Measurements from ENCODE around the gene FLT3.
"Not testable (repeated sequence)": the region's sequence is repeated elsewhere in the genome, so short reads cannot be mapped to it uniquely, and the experiment has no call there.

FLT3 gene

GRCh38 chr13:28027607-28028364 lies 72.6 kb downstream of the FLT3 start:
- no peaks in the 10 kb centered on the region for H3K9me3 ChIP-seq (ENCODE audit: control insufficient read depth in 2 of 2, low read length in 2 of 2)
- no peak overlapping the region for H3K9ac ChIP-seq (ENCODE audit: low read length in 2 of 2)
- H3K4me1 ChIP-seq (ENCODE audit: control insufficient read depth, insufficient read depth, low read length): no peaks in the 10 kb centered on the region
- no peaks in the 10 kb centered on the region for H3K36me3 ChIP-seq (ENCODE audit: control insufficient read depth in 2 of 2, insufficient read depth in 2 of 2, low read length in 2 of 2)
- H3K4me3 ChIP-seq (ENCODE audit: low read length in 2 of 2): no peak overlapping the region
- peaks cover 3 to 4% of the 10 kb centered on the region in 2 donors for H3K27me3 ChIP-seq (ENCODE audit: control insufficient read depth in 1 of 2, insufficient read depth in 2 of 2, low read length in 2 of 2)
- no peak overlapping the region for H3K27ac ChIP-seq (ENCODE audit: low read length)

GRCh38 chr13:28027071-28027470 lies 73.3 kb downstream of the FLT3 start:
- Histone ChIP-seq H3K4me1 (ENCODE audit: control insufficient read depth, insufficient read depth, low read length) (no peaks in the 10 kb centered on the region), H3K36me3 (ENCODE audit: control insufficient read depth in 2 of 2, insufficient read depth in 2 of 2, low read length in 2 of 2) (no peaks in the 10 kb centered on the region), H3K27me3 (ENCODE audit: control insufficient read depth in 1 of 2, insufficient read depth in 2 of 2, low read length in 2 of 2) (peaks cover 3 to 4% of the 10 kb centered on the region in 2 donors), H3K4me3 (ENCODE audit: low read length in 2 of 2) (no peak overlapping the region), H3K9ac (ENCODE audit: low read length in 2 of 2) (no peak overlapping the region), H3K9me3 (ENCODE audit: control insufficient read depth in 2 of 2, low read length in 2 of 2) (no peaks in the 10 kb centered on the region), H3K27ac (ENCODE audit: low read length) (no peak overlapping the region)

- Histone ChIP-seq H3K36me3 (ENCODE audit: control insufficient read depth in 2 of 2, insufficient read depth in 2 of 2, low read length in 2 of 2) (no peaks in the 10 kb centered on the region), H3K9ac (ENCODE audit: low read length in 2 of 2) (no peak overlapping the region), H3K9me3 (ENCODE audit: control insufficient read depth in 2 of 2, low read length in 2 of 2) (no peaks in the 10 kb centered on the region), H3K4me1 (ENCODE audit: control insufficient read depth, insufficient read depth, low read length) (no peaks in the 10 kb centered on the region), H3K4me3 (ENCODE audit: low read length in 2 of 2) (no peak overlapping the region), H3K27ac (ENCODE audit: low read length) (no peak overlapping the region), H3K27me3 (ENCODE audit: control insufficient read depth in 1 of 2, insufficient read depth in 2 of 2, low read length in 2 of 2) (peaks cover 3 to 4% of the 10 kb centered on the region in 2 donors)
These were observed 73.9 kb downstream of the FLT3 start for GRCh38 chr13:28026508-28026907.

GRCh38 chr13:28022848-28023518 lies 77.4 kb downstream of the FLT3 start:
- no peak overlapping the region for H3K27ac ChIP-seq (ENCODE audit: low read length)
- H3K9me3 ChIP-seq (ENCODE audit: control insufficient read depth in 2 of 2, low read length in 2 of 2): no peaks in the 10 kb centered on the region
- no peak overlapping the region for H3K9ac ChIP-seq (ENCODE audit: low read length in 2 of 2)
- H3K36me3 ChIP-seq (ENCODE audit: control insufficient read depth in 2 of 2, insufficient read depth in 2 of 2, low read length in 2 of 2): no peaks in the 10 kb centered on the region
- H3K27me3 ChIP-seq (ENCODE audit: control insufficient read depth in 1 of 2, insufficient read depth in 2 of 2, low read length in 2 of 2): peaks cover 0 to 7% of the 10 kb centered on the region in 2 donors
- H3K4me1 ChIP-seq (ENCODE audit: control insufficient read depth, insufficient read depth, low read length): no peaks in the 10 kb centered on the region
- no peak overlapping the region for H3K4me3 ChIP-seq (ENCODE audit: low read length in 2 of 2)

- Histone ChIP-seq H3K27ac (ENCODE audit: low read length) (no peak overlapping the region), H3K36me3 (ENCODE audit: control insufficient read depth in 2 of 2, insufficient read depth in 2 of 2, low read length in 2 of 2) (no peaks in the 10 kb centered on the region), H3K4me3 (ENCODE audit: low read length in 2 of 2) (no peak overlapping the region), H3K27me3 (ENCODE audit: control insufficient read depth in 1 of 2, insufficient read depth in 2 of 2, low read length in 2 of 2) (peaks cover 4 to 11% of the 10 kb centered on the region in 2 donors), H3K9ac (ENCODE audit: low read length in 2 of 2) (no peak overlapping the region), H3K4me1 (ENCODE audit: control insufficient read depth, insufficient read depth, low read length) (no peaks in the 10 kb centered on the region), H3K9me3 (ENCODE audit: control insufficient read depth in 2 of 2, low read length in 2 of 2) (no peaks in the 10 kb centered on the region)
These were observed 86.1 kb downstream of the FLT3 start for GRCh38 chr13:28014301-28014700.

- H3K36me3 ChIP-seq (ENCODE audit: control insufficient read depth in 2 of 2, insufficient read depth in 2 of 2, low read length in 2 of 2): no peaks in the 10 kb centered on the region
- H3K4me3 ChIP-seq (ENCODE audit: low read length in 2 of 2): no peak overlapping the region
- no peak overlapping the region for H3K27ac ChIP-seq (ENCODE audit: low read length)
- no peak overlapping the region for H3K9ac ChIP-seq (ENCODE audit: low read length in 2 of 2)
- H3K9me3 ChIP-seq (ENCODE audit: control insufficient read depth in 2 of 2, low read length in 2 of 2): no peaks in the 10 kb centered on the region
- no peaks in the 10 kb centered on the region for H3K4me1 ChIP-seq (ENCODE audit: control insufficient read depth, insufficient read depth, low read length)
- H3K27me3 ChIP-seq (ENCODE audit: control insufficient read depth in 1 of 2, insufficient read depth in 2 of 2, low read length in 2 of 2): peaks cover 4 to 11% of the 10 kb centered on the region in 2 donors
These were observed 86.9 kb downstream of the FLT3 start for GRCh38 chr13:28013482-28013881.

GRCh38 chr13:28012896-28013295 lies 87.5 kb downstream of the FLT3 start:
- peaks cover 4 to 9% of the 10 kb centered on the region in 2 donors for H3K27me3 ChIP-seq (ENCODE audit: control insufficient read depth in 1 of 2, insufficient read depth in 2 of 2, low read length in 2 of 2)
- no peak overlapping the region for H3K4me3 ChIP-seq (ENCODE audit: low read length in 2 of 2)
- H3K36me3 ChIP-seq (ENCODE audit: control insufficient read depth in 2 of 2, insufficient read depth in 2 of 2, low read length in 2 of 2): no peaks in the 10 kb centered on the region
- no peak overlapping the region for H3K9ac ChIP-seq (ENCODE audit: low read length in 2 of 2)
- no peaks in the 10 kb centered on the region for H3K9me3 ChIP-seq (ENCODE audit: control insufficient read depth in 2 of 2, low read length in 2 of 2)
- H3K4me1 ChIP-seq (ENCODE audit: control insufficient read depth, insufficient read depth, low read length): no peaks in the 10 kb centered on the region
- no peak overlapping the region for H3K27ac ChIP-seq (ENCODE audit: low read length)

- Histone ChIP-seq H3K27ac (ENCODE audit: low read length) (no peak overlapping the region), H3K27me3 (ENCODE audit: control insufficient read depth in 1 of 2, insufficient read depth in 2 of 2, low read length in 2 of 2) (peaks cover 4 to 9% of the 10 kb centered on the region in 2 donors), H3K36me3 (ENCODE audit: control insufficient read depth in 2 of 2, insufficient read depth in 2 of 2, low read length in 2 of 2) (no peaks in the 10 kb centered on the region), H3K4me1 (ENCODE audit: control insufficient read depth, insufficient read depth, low read length) (no peaks in the 10 kb centered on the region), H3K4me3 (ENCODE audit: low read length in 2 of 2) (no peak overlapping the region), H3K9me3 (ENCODE audit: control insufficient read depth in 2 of 2, low read length in 2 of 2) (no peaks in the 10 kb centered on the region), H3K9ac (ENCODE audit: low read length in 2 of 2) (no peak overlapping the region)
These were observed 88.0 kb downstream of the FLT3 start for GRCh38 chr13:28012383-28012782.

GRCh38 chr13:28010046-28010445 lies 90.3 kb downstream of the FLT3 start:
- Histone ChIP-seq H3K9ac (ENCODE audit: low read length in 2 of 2) (no peak overlapping the region), H3K9me3 (ENCODE audit: control insufficient read depth in 2 of 2, low read length in 2 of 2) (no peaks in the 10 kb centered on the region), H3K27ac (ENCODE audit: low read length) (no peak overlapping the region), H3K4me3 (ENCODE audit: low read length in 2 of 2) (no peak overlapping the region), H3K4me1 (ENCODE audit: control insufficient read depth, insufficient read depth, low read length) (no peaks in the 10 kb centered on the region), H3K36me3 (ENCODE audit: control insufficient read depth in 2 of 2, insufficient read depth in 2 of 2, low read length in 2 of 2) (no peaks in the 10 kb centered on the region), H3K27me3 (ENCODE audit: control insufficient read depth in 1 of 2, insufficient read depth in 2 of 2, low read length in 2 of 2) (peaks cover 4 to 9% of the 10 kb centered on the region in 2 donors)

GRCh38 chr13:28005016-28005415 lies 95.4 kb downstream of the FLT3 start:
- H3K4me1 ChIP-seq (ENCODE audit: control insufficient read depth, insufficient read depth, low read length); H3K27ac ChIP-seq (ENCODE audit: low read length); H3K36me3 ChIP-seq (ENCODE audit: control insufficient read depth in 2 of 2, insufficient read depth in 2 of 2, low read length in 2 of 2); H3K9me3 ChIP-seq (ENCODE audit: control insufficient read depth in 2 of 2, low read length in 2 of 2); H3K27me3 ChIP-seq (ENCODE audit: control insufficient read depth in 1 of 2, insufficient read depth in 2 of 2, low read length in 2 of 2); H3K4me3 ChIP-seq (ENCODE audit: low read length in 2 of 2); H3K9ac ChIP-seq (ENCODE audit: low read length in 2 of 2): not testable (repeated sequence)

Data from stomach smooth muscle (tissue), 2 donors.